HG03039 (cell line): ENCODE measurements around the gene SERPINA5.

ENCODE experiments used
- ATAC-seq: cut with Tn5 transposase; IDR thresholded peaks from one replicate; pipeline ENCODE4 v1.9.1; 2021; ENCODE audit warnings: mild to moderate bottlenecking, moderate library complexity; ENCODE audit not compliant: unreplicated experiment

Gene SERPINA5

GRCh38 chr14:94548999-94549985 is 31.9 kb upstream of the SERPINA5 start:
- ATAC-seq, result no peak

- ATAC-seq, result no peak
Observed at GRCh38 chr14:94550041-94550440, 31.2 kb upstream of the SERPINA5 start.

GRCh38 chr14:94555991-94556390 is 25.2 kb upstream of the SERPINA5 start:
- no peak for ATAC-seq

- no peak for ATAC-seq
Observed at GRCh38 chr14:94557327-94557726, 23.9 kb upstream of the SERPINA5 start.

GRCh38 chr14:94558842-94559241 is 22.4 kb upstream of the SERPINA5 start:
- no peak for ATAC-seq

GRCh38 chr14:94559638-94560290 is 21.5 kb upstream of the SERPINA5 start:
- no peak for ATAC-seq

GRCh38 chr14:94560291-94560665 is 20.9 kb upstream of the SERPINA5 start:
- ATAC-seq, result no peak

GRCh38 chr14:94560751-94561655 is 20.2 kb upstream of the SERPINA5 start, which contains the start of gene SERPINA4:
TSS of gene SERPINA4 (plus strand) at chr14:94561442. CDS start at chr14:94563483, 2,041 bp downstream.
- no peak for ATAC-seq

- no peak for ATAC-seq
Observed at GRCh38 chr14:94561656-94562010, 19.6 kb upstream of the SERPINA5 start.

- no peak for ATAC-seq
Observed at GRCh38 chr14:94562022-94562421, 19.2 kb upstream of the SERPINA5 start.

- no peak for ATAC-seq
Observed at GRCh38 chr14:94562941-94563883, 18.0 kb upstream of the SERPINA5 start.

GRCh38 chr14:94564381-94564780 is 16.8 kb upstream of the SERPINA5 start:
- ATAC-seq, result no peak

- ATAC-seq, result no peak
Observed at GRCh38 chr14:94568186-94568585, 13.0 kb upstream of the SERPINA5 start.

GRCh38 chr14:94569381-94570001 is 11.7 kb upstream of the SERPINA5 start:
- no peak for ATAC-seq

GRCh38 chr14:94570002-94570400 is 11.2 kb upstream of the SERPINA5 start:
- no peak for ATAC-seq

- ATAC-seq, result no peak
Observed at GRCh38 chr14:94570440-94570839, 10.8 kb upstream of the SERPINA5 start.

GRCh38 chr14:94571395-94571794 is 9.8 kb upstream of the SERPINA5 start:
- no peak for ATAC-seq

- no peak for ATAC-seq
Observed at GRCh38 chr14:94571950-94572349, 9.3 kb upstream of the SERPINA5 start.

- ATAC-seq, result no peak
Observed at GRCh38 chr14:94572637-94573303, 8.5 kb upstream of the SERPINA5 start.
